Measurements from ENCODE around the gene SRRM2.

Gene SRRM2

DNA sequence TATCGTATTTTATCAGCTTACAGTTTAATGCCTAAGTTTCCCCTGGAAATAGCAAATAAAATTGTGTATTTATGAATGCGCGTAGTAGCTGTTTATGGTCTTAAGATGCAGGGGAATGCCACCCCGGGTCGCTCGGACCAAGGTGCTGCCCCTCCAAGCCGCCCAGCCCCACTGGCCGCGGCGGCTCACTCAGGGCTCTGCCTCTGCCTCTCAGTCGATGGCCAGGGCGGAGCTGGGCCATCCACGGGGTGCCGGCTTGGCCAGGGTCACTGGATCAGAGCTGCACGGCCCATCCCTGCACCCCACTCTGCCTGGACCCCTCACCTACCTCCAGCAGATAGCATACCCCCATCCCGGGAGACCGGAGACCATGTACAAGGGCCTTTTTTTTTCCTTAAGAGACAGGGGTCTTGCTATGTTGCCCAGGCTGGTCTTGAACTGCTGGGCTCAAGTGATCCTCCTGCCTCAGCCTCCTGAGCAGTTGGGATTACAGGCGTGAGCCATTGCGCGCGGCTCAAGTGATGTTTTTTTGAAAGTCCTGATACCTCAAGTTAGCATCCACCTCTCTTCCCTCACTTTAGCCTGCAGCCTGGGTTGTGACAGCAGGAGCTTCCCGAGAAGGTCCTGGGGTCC is 43.4 kb upstream of the SRRM2 start:
- Histone ChIP-seq H3K36me3 (ENCODE audit: control insufficient read depth in 2 of 2, insufficient read depth in 2 of 2, low read length in 2 of 2) (peaks cover 20 to 29% of the 10 kb centered on the region in 2 donors), H3K27ac (ENCODE audit: low read depth in 2 of 2, low read length in 2 of 2) (no peak overlapping the region), H3K9ac (ENCODE audit: low read depth in 1 of 2, low read length in 2 of 2) (no peak overlapping the region)

DNA sequence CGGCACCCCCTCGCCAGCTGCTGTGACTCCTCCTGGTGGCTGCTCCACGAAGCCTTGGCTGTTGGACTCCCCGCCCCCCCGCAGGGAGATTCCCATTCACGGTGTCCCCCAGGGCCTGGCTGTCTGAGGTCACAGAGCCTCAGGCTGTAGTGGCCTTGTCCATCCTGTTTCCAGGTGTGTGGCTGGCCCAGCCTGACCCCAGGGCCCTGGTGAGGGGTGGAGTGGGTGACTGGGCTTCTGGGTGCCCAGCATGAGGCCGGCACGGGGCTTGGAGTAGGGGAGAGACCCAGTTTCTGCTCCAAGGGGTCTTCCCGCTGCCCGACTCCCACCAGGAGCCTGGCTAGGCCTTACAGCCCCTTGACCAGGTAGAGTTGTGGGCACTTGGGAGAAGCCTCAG is 42.9 kb upstream of the SRRM2 start:
- Histone ChIP-seq H3K9me3 (ENCODE audit: control insufficient read depth in 2 of 2, low read length in 2 of 2) (no peaks in the 10 kb centered on the region), H3K4me3 (ENCODE audit: low read length in 2 of 2) (no peak overlapping the region), H3K9ac (ENCODE audit: low read depth in 1 of 2, low read length in 2 of 2) (no peak overlapping the region), H3K4me1 (ENCODE audit: control insufficient read depth in 2 of 2, insufficient read depth in 2 of 2, low read length in 2 of 2) (no peaks in the 10 kb centered on the region), H3K36me3 (ENCODE audit: control insufficient read depth in 2 of 2, insufficient read depth in 2 of 2, low read length in 2 of 2) (peaks cover 20 to 29% of the 10 kb centered on the region in 2 donors), H3K27me3 (ENCODE audit: control insufficient read depth in 2 of 2, insufficient read depth in 2 of 2, low read length in 2 of 2) (peaks cover 0 to 3% of the 10 kb centered on the region in 2 donors), H3K27ac (ENCODE audit: low read depth in 2 of 2, low read length in 2 of 2) (no peak overlapping the region)

More for the DNA sequence above, 43.4 kb upstream of the SRRM2 start:
- no peak overlapping the region for H3K4me3 ChIP-seq (ENCODE audit: low read length in 2 of 2)
- H3K27me3 ChIP-seq (ENCODE audit: control insufficient read depth in 2 of 2, insufficient read depth in 2 of 2, low read length in 2 of 2): peaks cover 0 to 3% of the 10 kb centered on the region in 2 donors
- no peaks in the 10 kb centered on the region for H3K9me3 ChIP-seq (ENCODE audit: control insufficient read depth in 2 of 2, low read length in 2 of 2)
- no peaks in the 10 kb centered on the region for H3K4me1 ChIP-seq (ENCODE audit: control insufficient read depth in 2 of 2, insufficient read depth in 2 of 2, low read length in 2 of 2)

- no peak overlapping the region for H3K9ac ChIP-seq (ENCODE audit: low read depth in 1 of 2, low read length in 2 of 2)
- H3K36me3 ChIP-seq (ENCODE audit: control insufficient read depth in 2 of 2, insufficient read depth in 2 of 2, low read length in 2 of 2): peaks cover 15 to 26% of the 10 kb centered on the region in 2 donors
- H3K27me3 ChIP-seq (ENCODE audit: control insufficient read depth in 2 of 2, insufficient read depth in 2 of 2, low read length in 2 of 2): peaks cover 0 to 3% of the 10 kb centered on the region in 2 donors
- H3K4me3 ChIP-seq (ENCODE audit: low read length in 2 of 2): no peak overlapping the region
- no peaks in the 10 kb centered on the region for H3K4me1 ChIP-seq (ENCODE audit: control insufficient read depth in 2 of 2, insufficient read depth in 2 of 2, low read length in 2 of 2)
- no peak overlapping the region for H3K27ac ChIP-seq (ENCODE audit: low read depth in 2 of 2, low read length in 2 of 2)
- no peaks in the 10 kb centered on the region for H3K9me3 ChIP-seq (ENCODE audit: control insufficient read depth in 2 of 2, low read length in 2 of 2)
These were observed 42.3 kb upstream of the SRRM2 start for GRCh38 chr16:2710021-2710710.

DNA sequence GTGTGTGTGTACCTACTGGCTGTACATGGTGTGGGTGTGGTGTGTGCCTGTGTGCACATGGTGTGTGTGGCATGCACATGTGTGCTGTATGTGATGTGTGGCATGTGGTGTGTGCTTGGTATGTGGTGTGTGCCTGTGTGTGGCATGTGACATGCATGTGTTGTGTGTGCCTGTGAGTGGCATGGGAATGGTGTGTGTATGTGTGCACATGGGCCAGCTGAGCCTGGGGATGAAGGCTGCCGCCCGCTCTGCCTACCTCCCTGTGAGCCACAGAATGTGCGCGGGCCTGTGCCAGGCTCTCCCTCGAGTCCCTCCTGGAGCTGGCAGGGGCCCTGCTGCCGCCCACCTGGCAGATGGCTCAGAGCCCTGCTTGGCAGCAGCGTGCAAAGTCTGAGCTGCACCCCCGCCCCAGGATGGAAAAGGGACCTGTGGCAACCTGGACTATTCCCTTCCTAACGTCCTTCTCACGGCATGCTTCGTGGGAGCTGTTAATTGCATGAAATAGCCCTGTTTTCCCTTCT is 41.7 kb upstream of the SRRM2 start:
- peaks cover 15 to 22% of the 10 kb centered on the region in 2 donors for H3K36me3 ChIP-seq (ENCODE audit: control insufficient read depth in 2 of 2, insufficient read depth in 2 of 2, low read length in 2 of 2)
- no peaks in the 10 kb centered on the region for H3K4me1 ChIP-seq (ENCODE audit: control insufficient read depth in 2 of 2, insufficient read depth in 2 of 2, low read length in 2 of 2)
- H3K9ac ChIP-seq (ENCODE audit: low read depth in 1 of 2, low read length in 2 of 2): no peak overlapping the region
- no peak overlapping the region for H3K4me3 ChIP-seq (ENCODE audit: low read length in 2 of 2)
- H3K9me3 ChIP-seq (ENCODE audit: control insufficient read depth in 2 of 2, low read length in 2 of 2): no peaks in the 10 kb centered on the region
- peaks cover 0 to 3% of the 10 kb centered on the region in 2 donors for H3K27me3 ChIP-seq (ENCODE audit: control insufficient read depth in 2 of 2, insufficient read depth in 2 of 2, low read length in 2 of 2)
- no peak overlapping the region for H3K27ac ChIP-seq (ENCODE audit: low read depth in 2 of 2, low read length in 2 of 2)

GRCh38 chr16:2711370-2712062 is 40.9 kb upstream of the SRRM2 start:
- Histone ChIP-seq H3K36me3 (ENCODE audit: control insufficient read depth in 2 of 2, insufficient read depth in 2 of 2, low read length in 2 of 2) (peaks cover 15 to 16% of the 10 kb centered on the region in 2 donors), H3K4me3 (ENCODE audit: low read length in 2 of 2) (no peak overlapping the region), H3K4me1 (ENCODE audit: control insufficient read depth in 2 of 2, insufficient read depth in 2 of 2, low read length in 2 of 2) (no peaks in the 10 kb centered on the region), H3K9ac (ENCODE audit: low read depth in 1 of 2, low read length in 2 of 2) (no peak overlapping the region), H3K9me3 (ENCODE audit: control insufficient read depth in 2 of 2, low read length in 2 of 2) (no peaks in the 10 kb centered on the region), H3K27ac (ENCODE audit: low read depth in 2 of 2, low read length in 2 of 2) (no peak overlapping the region), H3K27me3 (ENCODE audit: control insufficient read depth in 2 of 2, insufficient read depth in 2 of 2, low read length in 2 of 2) (peaks cover 0 to 3% of the 10 kb centered on the region in 2 donors)

GRCh38 chr16:2712063-2712441 is 40.4 kb upstream of the SRRM2 start:
- no peaks in the 10 kb centered on the region for H3K4me1 ChIP-seq (ENCODE audit: control insufficient read depth in 2 of 2, insufficient read depth in 2 of 2, low read length in 2 of 2)
- H3K9me3 ChIP-seq (ENCODE audit: control insufficient read depth in 2 of 2, low read length in 2 of 2): no peaks in the 10 kb centered on the region
- peaks cover 0 to 3% of the 10 kb centered on the region in 2 donors for H3K27me3 ChIP-seq (ENCODE audit: control insufficient read depth in 2 of 2, insufficient read depth in 2 of 2, low read length in 2 of 2)
- H3K36me3 ChIP-seq (ENCODE audit: control insufficient read depth in 2 of 2, insufficient read depth in 2 of 2, low read length in 2 of 2): peaks cover 14 to 16% of the 10 kb centered on the region in 2 donors
- H3K27ac ChIP-seq (ENCODE audit: low read depth in 2 of 2, low read length in 2 of 2): no peak overlapping the region
- H3K9ac ChIP-seq (ENCODE audit: low read depth in 1 of 2, low read length in 2 of 2): no peak overlapping the region
- H3K4me3 ChIP-seq (ENCODE audit: low read length in 2 of 2): no peak overlapping the region

GRCh38 chr16:2712546-2712945 is 39.9 kb upstream of the SRRM2 start:
- H3K27me3 ChIP-seq (ENCODE audit: control insufficient read depth in 2 of 2, insufficient read depth in 2 of 2, low read length in 2 of 2): peaks cover 0 to 3% of the 10 kb centered on the region in 2 donors
- H3K27ac ChIP-seq (ENCODE audit: low read depth in 2 of 2, low read length in 2 of 2): no peak overlapping the region

GRCh38 chr16:2713523-2713922 is 38.9 kb upstream of the SRRM2 start:
- peaks cover 0 to 3% of the 10 kb centered on the region in 2 donors for H3K27me3 ChIP-seq (ENCODE audit: control insufficient read depth in 2 of 2, insufficient read depth in 2 of 2, low read length in 2 of 2)
- no peaks in the 10 kb centered on the region for H3K9me3 ChIP-seq (ENCODE audit: control insufficient read depth in 2 of 2, low read length in 2 of 2)
- peaks cover under 1 to 2% of the 10 kb centered on the region in 2 donors for H3K36me3 ChIP-seq (ENCODE audit: control insufficient read depth in 2 of 2, insufficient read depth in 2 of 2, low read length in 2 of 2)
- no peaks in the 10 kb centered on the region for H3K4me1 ChIP-seq (ENCODE audit: control insufficient read depth in 2 of 2, insufficient read depth in 2 of 2, low read length in 2 of 2)
- H3K9ac ChIP-seq (ENCODE audit: low read depth in 1 of 2, low read length in 2 of 2): no peak overlapping the region
- no peak overlapping the region for H3K27ac ChIP-seq (ENCODE audit: low read depth in 2 of 2, low read length in 2 of 2)
- H3K4me3 ChIP-seq (ENCODE audit: low read length in 2 of 2): no peak overlapping the region

More at GRCh38 chr16:2712546-2712945, 39.9 kb upstream of the SRRM2 start:
- H3K4me3 ChIP-seq (ENCODE audit: low read length in 2 of 2): no peak overlapping the region
- H3K36me3 ChIP-seq (ENCODE audit: control insufficient read depth in 2 of 2, insufficient read depth in 2 of 2, low read length in 2 of 2): peaks cover 9 to 11% of the 10 kb centered on the region in 2 donors
- H3K9me3 ChIP-seq (ENCODE audit: control insufficient read depth in 2 of 2, low read length in 2 of 2): no peaks in the 10 kb centered on the region
- H3K9ac ChIP-seq (ENCODE audit: low read depth in 1 of 2, low read length in 2 of 2): no peak overlapping the region
- no peaks in the 10 kb centered on the region for H3K4me1 ChIP-seq (ENCODE audit: control insufficient read depth in 2 of 2, insufficient read depth in 2 of 2, low read length in 2 of 2)

- peaks cover 0 to 3% of the 10 kb centered on the region in 2 donors for H3K27me3 ChIP-seq (ENCODE audit: control insufficient read depth in 2 of 2, insufficient read depth in 2 of 2, low read length in 2 of 2)
- no peaks in the 10 kb centered on the region for H3K9me3 ChIP-seq (ENCODE audit: control insufficient read depth in 2 of 2, low read length in 2 of 2)
These were observed 38.3 kb upstream of the SRRM2 start for GRCh38 chr16:2713985-2714774.

More at GRCh38 chr16:2713985-2714774, 38.3 kb upstream of the SRRM2 start:
- Histone ChIP-seq H3K27ac (ENCODE audit: low read depth in 2 of 2, low read length in 2 of 2) (no peak overlapping the region), H3K36me3 (ENCODE audit: control insufficient read depth in 2 of 2, insufficient read depth in 2 of 2, low read length in 2 of 2) (no peaks in the 10 kb centered on the region), H3K4me3 (ENCODE audit: low read length in 2 of 2) (no peak overlapping the region), H3K4me1 (ENCODE audit: control insufficient read depth in 2 of 2, insufficient read depth in 2 of 2, low read length in 2 of 2) (peaks cover 0 to 5% of the 10 kb centered on the region in 2 donors), H3K9ac (ENCODE audit: low read depth in 1 of 2, low read length in 2 of 2) (no peak overlapping the region)

Measured in mucosa of rectum (tissue), 2 donors.